Choroid plexus epithelial cell (primary cell): ENCODE results near the gene MEA1.
"Not testable (repeated sequence)": the region's sequence is repeated elsewhere in the genome, so short reads cannot be mapped to it uniquely, and the experiment has no call there.

ENCODE experiments used
- DNase-seq: peaks from one replicate; pipeline ENCODE4 v3.0.0-alpha.2; 2010; ENCODE audit warnings: low read depth
- H3K4me3 ChIP-seq: 2 replicates; pipeline ENCODE4 v1.5.1; 2011; ENCODE audit warnings: low read depth, mild to moderate bottlenecking, control low read depth, low read length, moderate library complexity
- TF ChIP-seq, protein P1 (sequence below): conservative IDR thresholded peaks from 2 replicates; pipeline ENCODE4 v1.5.1; 2011; ENCODE audit warnings: low read depth, mild to moderate bottlenecking, control low read depth, inconsistent platforms, low read length, moderate library complexity

MEA1 gene

DNA sequence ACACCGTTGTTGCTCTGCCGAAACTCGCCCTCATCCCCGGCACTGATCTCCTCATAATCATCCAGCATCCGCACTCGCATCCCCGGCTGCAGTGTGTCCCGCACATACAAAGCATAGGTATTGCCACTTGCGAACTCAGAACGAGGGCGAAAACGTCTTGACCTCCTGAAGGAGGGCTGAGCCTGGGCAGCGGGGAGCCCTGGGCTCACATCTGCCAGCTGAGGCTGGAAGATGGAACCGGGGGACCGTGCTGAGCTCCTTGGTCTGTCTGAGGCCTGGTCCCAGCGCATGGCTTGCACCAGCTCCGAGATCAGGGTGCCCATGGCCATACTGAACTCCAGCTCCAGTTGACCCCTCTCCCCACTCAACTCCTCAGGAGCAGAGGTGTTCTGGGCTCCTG is 37.2 kb upstream of the MEA1 start:
- TF ChIP-seq, protein P1, sequence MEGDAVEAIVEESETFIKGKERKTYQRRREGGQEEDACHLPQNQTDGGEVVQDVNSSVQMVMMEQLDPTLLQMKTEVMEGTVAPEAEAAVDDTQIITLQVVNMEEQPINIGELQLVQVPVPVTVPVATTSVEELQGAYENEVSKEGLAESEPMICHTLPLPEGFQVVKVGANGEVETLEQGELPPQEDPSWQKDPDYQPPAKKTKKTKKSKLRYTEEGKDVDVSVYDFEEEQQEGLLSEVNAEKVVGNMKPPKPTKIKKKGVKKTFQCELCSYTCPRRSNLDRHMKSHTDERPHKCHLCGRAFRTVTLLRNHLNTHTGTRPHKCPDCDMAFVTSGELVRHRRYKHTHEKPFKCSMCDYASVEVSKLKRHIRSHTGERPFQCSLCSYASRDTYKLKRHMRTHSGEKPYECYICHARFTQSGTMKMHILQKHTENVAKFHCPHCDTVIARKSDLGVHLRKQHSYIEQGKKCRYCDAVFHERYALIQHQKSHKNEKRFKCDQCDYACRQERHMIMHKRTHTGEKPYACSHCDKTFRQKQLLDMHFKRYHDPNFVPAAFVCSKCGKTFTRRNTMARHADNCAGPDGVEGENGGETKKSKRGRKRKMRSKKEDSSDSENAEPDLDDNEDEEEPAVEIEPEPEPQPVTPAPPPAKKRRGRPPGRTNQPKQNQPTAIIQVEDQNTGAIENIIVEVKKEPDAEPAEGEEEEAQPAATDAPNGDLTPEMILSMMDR: no peak
- no peak for DNase-seq
- H3K4me3 ChIP-seq: no peak overlapping the region

DNA sequence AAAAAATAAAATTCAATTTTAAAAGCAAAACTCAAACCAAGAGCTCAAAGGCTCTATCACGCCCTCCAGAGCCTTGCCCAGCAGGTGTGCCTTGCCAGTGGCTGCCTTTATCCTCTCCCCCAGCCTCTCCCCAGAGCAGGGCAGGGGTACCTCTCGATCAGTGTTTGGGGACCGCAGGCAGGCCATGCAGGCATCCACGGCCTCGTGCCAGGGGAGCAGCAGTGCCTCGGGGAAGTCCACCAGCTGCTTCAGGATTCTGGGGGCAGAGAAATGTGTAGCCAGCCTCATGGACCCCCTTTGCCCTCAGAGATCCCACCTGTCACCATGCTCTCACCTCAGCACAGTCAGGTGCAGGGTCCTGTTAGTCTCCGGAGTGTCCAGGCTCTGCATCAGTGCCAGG is 34.3 kb upstream of the MEA1 start:
- DNase-seq: no peak
- TF ChIP-seq, protein P1: no peak

DNA sequence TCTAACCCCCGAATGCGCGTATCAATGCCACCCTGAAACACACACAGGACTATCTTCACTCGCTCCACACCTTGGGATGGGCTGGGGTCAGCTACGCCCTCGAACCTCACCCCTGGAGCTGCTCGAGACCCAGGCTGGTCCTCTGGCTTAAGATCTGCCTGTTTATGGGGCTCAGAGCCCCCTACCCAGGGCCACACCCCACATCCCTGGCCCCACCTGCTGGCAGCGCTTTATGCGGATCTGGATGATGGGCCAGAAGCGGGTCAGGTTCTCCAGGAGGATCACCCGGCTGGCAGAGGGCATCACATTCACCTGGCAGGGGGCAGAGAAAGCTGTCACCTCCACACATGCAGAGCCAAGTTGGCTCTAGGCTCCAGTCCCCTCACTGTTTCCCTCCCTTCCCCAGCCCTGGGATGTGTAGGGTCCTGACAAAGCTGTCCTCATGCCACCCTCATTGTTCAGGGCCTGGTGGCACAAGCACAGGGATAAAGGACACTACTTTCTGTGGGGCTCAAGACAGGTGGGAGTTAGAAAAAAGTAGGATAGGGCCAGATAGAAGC is 31.7 kb upstream of the MEA1 start:
- no peak for DNase-seq
- H3K4me3 ChIP-seq: no peak overlapping the region
- TF ChIP-seq, protein P1: no peak

More for the DNA sequence above, 34.3 kb upstream of the MEA1 start:
- no peak overlapping the region for H3K4me3 ChIP-seq

DNA sequence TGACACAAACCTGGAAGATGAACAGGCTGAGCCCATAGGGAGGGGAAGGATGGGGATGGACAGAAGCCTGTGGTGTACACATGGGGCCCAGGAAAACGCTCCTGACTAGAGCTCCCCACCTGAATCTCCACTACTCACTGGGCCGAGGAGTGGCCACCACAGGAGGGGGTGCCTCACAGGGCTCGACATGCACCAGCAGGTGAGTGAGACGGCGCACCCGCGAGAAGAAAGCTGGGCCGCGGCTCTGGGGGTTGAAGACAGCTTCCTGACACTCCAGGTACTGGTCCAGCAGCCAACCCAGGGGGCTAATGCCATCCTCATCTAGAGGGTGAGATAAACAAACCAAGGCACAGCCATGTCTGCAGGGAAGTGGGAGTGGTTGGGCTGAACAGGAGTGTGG is 29.6 kb upstream of the MEA1 start:
- TF ChIP-seq, protein P1: no peak
- DNase-seq: no peak
- H3K4me3 ChIP-seq: no peak overlapping the region

DNA sequence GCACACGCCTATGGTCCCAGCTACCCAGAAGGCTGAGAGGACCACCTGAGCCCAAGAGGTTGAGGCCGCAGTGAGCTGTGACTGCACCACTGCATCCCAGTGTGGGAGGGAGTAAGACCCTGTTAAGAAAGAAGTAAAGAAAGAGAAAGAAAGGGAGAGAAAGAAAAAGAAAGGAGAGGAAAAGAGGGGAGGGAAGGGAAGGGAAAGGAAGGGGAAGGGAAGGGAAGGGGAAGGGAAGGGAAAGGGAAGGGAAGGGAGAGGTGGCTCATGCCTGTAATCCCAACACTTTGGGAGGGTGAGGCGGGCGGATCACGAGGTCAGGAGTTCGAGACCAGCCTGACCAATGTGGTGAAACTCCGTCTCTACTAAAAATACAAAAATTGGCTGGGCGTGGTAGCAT is 27.7 kb upstream of the MEA1 start:
- H3K4me3 ChIP-seq, DNase-seq: not testable (repeated sequence)

DNA sequence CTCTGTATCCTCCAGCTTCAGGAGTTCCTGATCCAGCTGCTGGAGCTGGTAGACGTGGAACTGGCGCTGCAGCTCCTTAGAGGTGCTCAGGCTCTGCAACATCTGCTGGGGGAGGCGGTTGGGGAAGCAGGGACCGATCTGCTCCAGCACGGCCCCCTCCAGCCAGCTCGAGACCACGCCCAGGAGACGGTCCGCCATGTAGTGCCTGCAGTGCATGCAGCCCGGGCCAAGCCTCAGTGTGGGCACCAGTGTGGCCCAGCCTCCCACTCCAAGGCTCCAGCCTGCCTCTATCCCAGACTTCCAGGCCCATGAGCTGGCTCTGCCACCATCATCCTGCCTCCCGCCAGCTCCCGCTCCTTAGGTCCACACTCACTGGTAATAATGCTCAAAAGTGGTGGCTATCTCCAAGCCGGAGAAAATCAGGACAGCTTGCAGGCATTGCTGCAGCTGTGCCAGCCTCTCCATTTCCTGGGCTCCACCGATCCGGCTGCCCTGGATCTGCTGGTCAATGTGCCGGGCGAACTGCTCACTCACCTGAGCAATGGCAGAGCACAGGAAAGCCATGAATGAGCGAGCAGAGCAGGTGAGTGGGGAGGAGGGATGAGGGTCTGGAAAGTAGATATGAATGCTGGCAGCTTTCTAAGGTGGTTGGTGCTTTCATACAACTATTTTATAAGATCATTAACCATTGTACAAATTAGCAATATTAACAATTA is 27.0 kb upstream of the MEA1 start:
- H3K4me3 ChIP-seq: no peak overlapping the region
- TF ChIP-seq, protein P1: no peak
- DNase-seq: no peak

DNA sequence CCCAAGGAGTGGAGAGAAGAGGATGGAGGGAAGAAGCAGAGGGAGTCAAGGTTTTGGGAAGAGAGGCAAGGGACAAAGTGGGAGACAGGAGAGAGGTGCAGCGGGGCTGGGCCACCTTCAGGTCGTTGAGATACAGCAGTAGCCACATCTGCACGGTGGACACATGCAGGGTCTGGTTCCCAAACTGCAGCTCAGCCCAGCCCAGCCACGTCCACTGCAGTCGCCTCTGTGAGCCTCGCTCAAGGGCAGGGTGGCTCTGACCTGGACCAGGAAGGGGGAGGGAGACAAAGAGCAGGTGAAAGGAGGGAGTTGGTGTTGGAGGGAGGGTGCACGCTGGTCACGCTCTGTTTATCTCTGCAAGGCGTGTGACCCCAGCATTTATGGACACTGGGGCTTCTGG is 25.0 kb upstream of the MEA1 start:
- DNase-seq: no peak
- no peak overlapping the region for H3K4me3 ChIP-seq
- TF ChIP-seq, protein P1: no peak
